AG09319 (cell line): ENCODE measurements around the gene FARP2.

Experiments used
- DNase-seq: peaks from one replicate; pipeline ENCODE4 v3.0.0-alpha.2; 2010; ENCODE audit warnings: low read depth; ENCODE audit errors: extremely low read depth
- CTCF ChIP-seq: IDR thresholded peaks from 2 replicates; pipeline ENCODE4 v1.5.1; 2011; ENCODE audit warnings: low read depth, mild to moderate bottlenecking, inconsistent platforms, low read length, moderate library complexity

The FARP2 gene

GRCh38 chr2:241456546-241456945 is 100.5 kb downstream of the FARP2 start:
- no peak for TF ChIP-seq CTCF
- no peak for DNase-seq

- no peak for DNase-seq
Observed at GRCh38 chr2:241458687-241459086, 102.6 kb downstream of the FARP2 start.

GRCh38 chr2:241459520-241459919 is 103.4 kb downstream of the FARP2 start:
- no peak for DNase-seq

More at GRCh38 chr2:241458687-241459086, 102.6 kb downstream of the FARP2 start:
- no peak for TF ChIP-seq CTCF

GRCh38 chr2:241460631-241461030 is 104.5 kb downstream of the FARP2 start:
- TF ChIP-seq CTCF: no peak

More at GRCh38 chr2:241459520-241459919, 103.4 kb downstream of the FARP2 start:
- no peak for TF ChIP-seq CTCF

GRCh38 chr2:241461693-241462677 is 105.9 kb downstream of the FARP2 start:
- no peak for DNase-seq
- no peak for TF ChIP-seq CTCF

More at GRCh38 chr2:241460631-241461030, 104.5 kb downstream of the FARP2 start:
- DNase-seq: no peak

GRCh38 chr2:241463276-241464135 is 107.4 kb downstream of the FARP2 start:
- DNase-seq: no peak
- no peak for TF ChIP-seq CTCF
